ENCODE data around the gene SETDB1. TPM values are rescaled to one million over a fixed set of nuclear protein-coding genes. Genes with fewer than 3 reads are reported as not detected.
A peak's percentile ranks its signal among the peaks of the same experiment; 100 is the strongest.

Gene SETDB1
- total RNA-seq (2021; fragmentation: NEBNext Ultra II Directional; extraction: Animal tissue kit (Norgen Biotek cat#: 25700)) (48.8 and 49.9 TPM in 2 replicates), polyA plus RNA-seq (2011; rRNA removed) (26.9 and 27.5 TPM in 2 replicates), polyA minus RNA-seq (2011; rRNA and poly(A)+ RNA removed) (79.4 and 81.0 TPM in 2 replicates)
- polyA plus RNA-seq (2011; cell fraction: cytosol; rRNA removed) = 33.1 TPM
- polyA plus RNA-seq (2011; cell fraction: nucleus; rRNA removed) = 56.0 TPM
- polyA plus RNA-seq (2012, experiment 1 of 2) = 39.7 to 50.9 TPM (median 43.9 TPM) in 4 replicates
- 9.5 TPM for polyA plus RNA-seq (2012, experiment 2 of 2)
- 23.7 TPM for polyA plus RNA-seq (2013, experiment 1 of 2)
- polyA plus RNA-seq (2013, experiment 2 of 2) = 23.0 TPM
- polyA minus RNA-seq (2011; cell fraction: cytosol; rRNA and poly(A)+ RNA removed) = 32.3 TPM
- 66.2 TPM for polyA minus RNA-seq (2011; cell fraction: nucleus; rRNA and poly(A)+ RNA removed)
- long read RNA-seq, experiment 1, partial matches to known transcripts = 22 of 28 reads
- long read RNA-seq, experiment 1, other reads (novel, unspliced or antisense) = 6 of 28 reads
- long read RNA-seq, experiment 2, partial matches to known transcripts = 8 of 10 reads
- long read RNA-seq, experiment 2, other reads (novel, unspliced or antisense) = 2 of 10 reads

DNA sequence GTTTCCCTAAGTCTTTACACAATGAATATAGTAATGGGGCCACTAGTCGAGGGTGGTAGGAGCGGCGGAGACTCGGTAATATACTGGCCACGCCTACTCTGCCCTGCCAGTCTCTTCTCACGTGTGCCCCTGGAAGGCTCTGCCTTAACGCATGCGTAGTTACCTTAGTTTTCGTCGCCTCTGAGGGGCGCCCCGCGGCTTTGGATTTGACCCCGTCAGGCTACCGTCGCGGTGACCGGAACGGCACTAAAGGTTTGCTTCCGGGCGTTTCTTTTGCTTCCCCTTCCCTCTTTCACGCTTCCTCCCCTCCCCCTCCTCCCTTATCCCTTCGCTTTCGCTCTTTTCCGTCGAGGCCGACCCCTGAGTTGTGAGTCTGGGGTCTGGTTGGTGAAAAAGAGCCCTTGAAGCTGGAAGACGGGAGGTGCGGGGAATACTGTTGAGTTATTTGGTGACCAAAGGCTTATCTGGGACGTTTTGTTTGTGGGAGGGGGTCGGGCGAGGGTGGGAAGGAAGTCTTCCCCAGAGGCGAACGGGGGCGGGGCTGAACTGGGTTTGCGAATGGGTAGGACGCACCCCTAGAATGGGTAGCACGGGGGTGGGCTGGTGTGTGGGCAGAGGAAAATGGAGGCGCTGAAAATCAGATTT, at the start of gene SETDB1:
Gene SETDB1, plus strand, starts transcription at position 267 of the 645 bp plus-strand sequence. CDS start 1,352 bp downstream, outside the sequence.
- CTCF ChIA-PET (ENCODE audit: partially characterized antibody) = interaction anchor here (0.6 to 1.1 kb wide), 2 partner anchors 10 to 54 kb away, joined by 3 read pairs; no protein-coding TSS in a partner anchor
- Histone ChIP-seq H3K4me3 (ENCODE audit: extremely low read depth in 1 of 4, insufficient read depth in 2 of 4, low read depth in 3 of 4, low read length in 4 of 4) (peak within 1 kb of the TSS; percentile 87 to 92 (median 90)), H4K5ac (ENCODE audit: insufficient read length, low read depth, low read length) (peak within 1 kb of the TSS; percentile 98), H3K23me2 (ENCODE audit: low read depth, low read length) (no peaks in the 10 kb centered on the region), H3K9me3 (ENCODE audit: insufficient read depth in 2 of 2, low read depth in 1 of 2, low read length in 1 of 2) (no peaks in the 10 kb centered on the region), H2BK5ac (ENCODE audit: low read depth, low read length) (peak within 1 kb of the TSS; percentile 86), H4K91ac (replicated peaks; ENCODE audit: insufficient read length, low read length) (peak within 1 kb of the TSS; percentile 34), H2AK5ac (ENCODE audit: low read depth, low read length) (0 out of 2 replicates have a peak within 1 kb of the TSS, but pooled peaks have one; percentile 34), H3K27me3 (replicated peaks in 1 of 4; ENCODE audit: control insufficient read depth in 3 of 4, extremely low read depth in 1 of 4, insufficient read depth in 3 of 4, low read length in 3 of 4) (no peaks in the 10 kb centered on the region), H3K36me3 (ENCODE audit: control insufficient read depth in 2 of 4, insufficient read depth in 4 of 4, low read length in 3 of 4) (peaks cover 14 to 33% (median 21%) of the 10 kb centered on the region in 4 experiments), H3K4me2 (ENCODE audit: insufficient read depth in 1 of 2, low read depth in 2 of 2, low read length in 2 of 2) (peak within 1 kb of the TSS; percentile 74 to 76), H3K4me1 (replicated peaks in 1 of 4; ENCODE audit: control insufficient read depth in 3 of 4, insufficient read depth in 4 of 4, low read length in 3 of 4) (peaks cover 0 to 4% (median 0%) of the 10 kb centered on the region in 4 experiments; a peak in 2 of 7 replicates), H3K14ac (ENCODE audit: insufficient read length) (peak within 1 kb of the TSS; percentile 98), H2AFZ (ENCODE audit: low read length) (0 out of 2 replicates have a peak within 1 kb of the TSS, but pooled peaks have one; percentile 43), H3K4ac (replicated peaks; ENCODE audit: insufficient read length, low read depth, low read length) (no peak within 1 kb of the TSS), H3K18ac (ENCODE audit: extremely low read depth, low read length) (peak within 1 kb of the TSS; percentile 84), H3K27ac (ENCODE audit: low read depth, low read length) (peak within 1 kb of the TSS; percentile 90), H3K56ac (replicated peaks; ENCODE audit: insufficient read length, low read depth, low read length) (peak within 1 kb of the TSS; percentile 98), H2BK12ac (ENCODE audit: low read depth, low read length) (no peak within 1 kb of the TSS; the same call in 1 of the 2 replicates), H3K79me1 (ENCODE audit: low read depth, low read length) (0 out of 2 replicates have a peak, but pooled peaks cover 2% of the 10 kb centered on the region), H2BK20ac (ENCODE audit: low read length) (no peak within 1 kb of the TSS), H2BK120ac (replicated peaks; ENCODE audit: low read depth, low read length) (peak within 1 kb of the TSS; percentile 80), H2BK15ac (ENCODE audit: low read length) (no peak within 1 kb of the TSS), H3K23ac (ENCODE audit: insufficient read length) (no peak within 1 kb of the TSS), H4K20me1 (replicated peaks in 1 of 2; ENCODE audit: control insufficient read depth in 1 of 2, insufficient read depth in 2 of 2, low read length in 2 of 2) (no peaks in the 10 kb centered on the region), H3K79me2 (ENCODE audit: control insufficient read depth in 1 of 2, insufficient read depth in 2 of 2, low read length in 2 of 2) (peaks cover 0 to 15% of the 10 kb centered on the region in 2 experiments; a peak in 2 of 4 replicates), H4K8ac (ENCODE audit: extremely low read depth, insufficient read depth, low read length) (peak within 1 kb of the TSS; percentile 99), H3K9ac (replicated peaks in 1 of 4; ENCODE audit: extremely low read depth in 1 of 4, low read depth in 3 of 4, low read length in 3 of 4) (peak within 1 kb of the TSS in 3 of 4 experiments; percentile 79 to 94 (median 80); a peak in 6 of 7 replicates)
- DNase-seq (ENCODE audit: low read depth in 1 of 2, low spot score in 2 of 2) (peak; percentile 96 to 98), FAIRE-seq (peak; percentile 78)
- POLR2A ChIA-PET (ENCODE audit: partially characterized antibody) = interaction anchor here (0.8 to 2.5 kb wide), 7 partner anchors 13 to 347 kb away, joined by 3 to 6 read pairs (median 5); partner anchors contain the start of genes MCL1 and MINDY1
- WGBS, 2 experiments (ENCODE audit: extremely low coverage in 1 of 2, insufficient coverage in 1 of 2, insufficient read length in 1 of 2, insufficient replicate concordance in 2 of 2, low coverage in 1 of 2, low lambda C conversion rate in 2 of 2, missing lambda C conversion rate in 1 of 2) = 2% methylated on average over 37 of the region's 39 CpGs; no CpG with 5 or more reads in 1 of the 2 experiments
- no peak for TF ChIP-seq SIX5 (IDR thresholded peaks at IDR 0.05; ENCODE audit: low read depth, low read length)
- TF ChIP-seq, protein P1, sequence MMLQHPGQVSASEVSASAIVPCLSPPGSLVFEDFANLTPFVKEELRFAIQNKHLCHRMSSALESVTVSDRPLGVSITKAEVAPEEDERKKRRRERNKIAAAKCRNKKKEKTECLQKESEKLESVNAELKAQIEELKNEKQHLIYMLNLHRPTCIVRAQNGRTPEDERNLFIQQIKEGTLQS (IDR thresholded peaks at IDR 0.05; ENCODE audit: insufficient read depth, low read depth, low read length) = no peak
- TF ChIP-seq KDM1A (IDR thresholded peaks at IDR 0.05; ENCODE audit: borderline replicate concordance, low read length) = no peak
- no peak for TF ChIP-seq CBX8 (IDR thresholded peaks at IDR 0.05; ENCODE audit: borderline replicate concordance, low read depth, low read length)
- TF ChIP-seq, protein P2, sequence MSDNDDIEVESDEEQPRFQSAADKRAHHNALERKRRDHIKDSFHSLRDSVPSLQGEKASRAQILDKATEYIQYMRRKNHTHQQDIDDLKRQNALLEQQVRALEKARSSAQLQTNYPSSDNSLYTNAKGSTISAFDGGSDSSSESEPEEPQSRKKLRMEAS (IDR thresholded peaks at IDR 0.05) = peak; percentile 56
- TF ChIP-seq CREB1 (IDR thresholded peaks at IDR 0.05) = peak; percentile 42; the same call in 1 of the 2 replicates
- TF ChIP-seq SP4 (IDR thresholded peaks at IDR 0.05; ENCODE audit: low read length) = 0 out of 2 replicates have a peak, but pooled peaks have one; percentile 59
- no peak for TF ChIP-seq POU5F1 (IDR thresholded peaks at IDR 0.05; ENCODE audit: low read depth, low read length)
- no peak for TF ChIP-seq BACH1 (IDR thresholded peaks at IDR 0.05; ENCODE audit: low read length)

Data from H1 (cell line).